ENCODE data around the gene CCDC27.

The CCDC27 gene

GRCh38 chr1:3780901-3781300 is 28.7 kb downstream of the CCDC27 start:
- DNase-seq (ENCODE audit: low read depth in 1 of 2, low spot score in 1 of 2) = no peak
- TF ChIP-seq REST (IDR thresholded peaks at IDR 0.05; ENCODE audit: insufficient replicate concordance, low read depth) (no peak), SPI1 (IDR thresholded peaks at IDR 0.05; ENCODE audit: borderline replicate concordance, low read depth) (no peak), GABPA (IDR thresholded peaks at IDR 0.05; ENCODE audit: low read depth) (no peak), CTCF (IDR thresholded peaks at IDR 0.05; ENCODE audit: insufficient read depth, low read length) (no peak), POLR2AphosphoS5 (IDR thresholded peaks at IDR 0.05; ENCODE audit: low read depth) (no peak)
- no peak overlapping the region for H3K27ac ChIP-seq (replicated peaks)
- H3K27me3 ChIP-seq (ENCODE audit: insufficient read depth, poor library complexity, severe bottlenecking) = no peaks in the 10 kb centered on the region
- no peak overlapping the region for H3K4me3 ChIP-seq (replicated peaks; ENCODE audit: insufficient read depth, low read length)

GRCh38 chr1:3783651-3784474 is 31.6 kb downstream of the CCDC27 start:
- DNase-seq (ENCODE audit: low read depth in 1 of 2, low spot score in 1 of 2) = no peak
- Histone ChIP-seq H3K4me3 (replicated peaks; ENCODE audit: insufficient read depth, low read length) (no peak overlapping the region), H3K27ac (replicated peaks) (no peak overlapping the region), H3K27me3 (ENCODE audit: insufficient read depth, poor library complexity, severe bottlenecking) (no peaks in the 10 kb centered on the region)
- no peak for TF ChIP-seq REST (IDR thresholded peaks at IDR 0.05; ENCODE audit: insufficient replicate concordance, low read depth)
- TF ChIP-seq GABPA (IDR thresholded peaks at IDR 0.05; ENCODE audit: low read depth) = no peak
- no peak for TF ChIP-seq POLR2AphosphoS5 (IDR thresholded peaks at IDR 0.05; ENCODE audit: low read depth)
- TF ChIP-seq SPI1 (IDR thresholded peaks at IDR 0.05; ENCODE audit: borderline replicate concordance, low read depth) = no peak
- no peak for TF ChIP-seq CTCF (IDR thresholded peaks at IDR 0.05; ENCODE audit: insufficient read depth, low read length)

- no peak overlapping the region for H3K27ac ChIP-seq (replicated peaks)
- no peak for TF ChIP-seq POLR2AphosphoS5 (IDR thresholded peaks at IDR 0.05; ENCODE audit: low read depth)
- TF ChIP-seq CTCF (IDR thresholded peaks at IDR 0.05; ENCODE audit: insufficient read depth, low read length) = no peak
- no peak for TF ChIP-seq SPI1 (IDR thresholded peaks at IDR 0.05; ENCODE audit: borderline replicate concordance, low read depth)
- TF ChIP-seq REST (IDR thresholded peaks at IDR 0.05; ENCODE audit: insufficient replicate concordance, low read depth) = no peak
- TF ChIP-seq GABPA (IDR thresholded peaks at IDR 0.05; ENCODE audit: low read depth) = no peak
- no peaks in the 10 kb centered on the region for H3K27me3 ChIP-seq (ENCODE audit: insufficient read depth, poor library complexity, severe bottlenecking)
These were observed 32.8 kb downstream of the CCDC27 start for GRCh38 chr1:3785045-3785444.

More at GRCh38 chr1:3785045-3785444, 32.8 kb downstream of the CCDC27 start:
- no peak overlapping the region for H3K4me3 ChIP-seq (replicated peaks; ENCODE audit: insufficient read depth, low read length)
- DNase-seq (ENCODE audit: low read depth in 1 of 2, low spot score in 1 of 2) = no peak

All from HL-60 (cell line).